HepG2 (cell line): ENCODE data around the gene TSHZ2.

ENCODE experiments used
- POLR2A ChIP-seq, 2 experiments: IDR thresholded peaks; 2 replicates each; pipeline ENCODE4 v1.6.1; 2011; ENCODE audit warnings: low read depth in 2 of 2, low read length in 2 of 2, mild to moderate bottlenecking in 1 of 2, moderate library complexity in 1 of 2; ENCODE audit not compliant: insufficient read depth in 1 of 2
- RXRA ChIP-seq: sonication (generic); formaldehyde crosslinking; IDR thresholded peaks from 2 replicates; pipeline ENCODE4 v1.5.1; 2020; ENCODE audit warnings: missing genetic modification reagents
- ZNF17 ChIP-seq: sonication (generic); formaldehyde crosslinking; IDR thresholded peaks from 2 replicates; pipeline ENCODE4 v1.5.0; 2020; ENCODE audit warnings: mild to moderate bottlenecking, missing genetic modification reagents
- ZNF224 ChIP-seq: sonication (generic); formaldehyde crosslinking; IDR thresholded peaks from 2 replicates; pipeline ENCODE4 v1.5.0; 2020; ENCODE audit warnings: mild to moderate bottlenecking, missing genetic modification reagents
- ZNF746 ChIP-seq: sonication (generic); formaldehyde crosslinking; IDR thresholded peaks from 2 replicates; pipeline ENCODE4 v1.8.0; 2022; ENCODE audit warnings: mild to moderate bottlenecking, missing genetic modification reagents
- ZSCAN29 ChIP-seq: sonication (generic); formaldehyde crosslinking; conservative IDR thresholded peaks from 2 replicates; pipeline ENCODE4 v1.4.0; 2020; ENCODE audit warnings: mild to moderate bottlenecking, missing genetic modification reagents
- TF ChIP-seq, protein P1 (sequence below): sonication (generic); formaldehyde crosslinking; IDR thresholded peaks from 2 replicates; pipeline ENCODE4 v1.5.0; 2020; ENCODE audit warnings: mild to moderate bottlenecking, missing genetic modification reagents, moderate library complexity
- TF ChIP-seq, protein P2 (sequence below): IDR thresholded peaks from 2 replicates; pipeline ENCODE4 v1.6.1; 2016; ENCODE audit warnings: mild to moderate bottlenecking
- TF ChIP-seq, protein P3 (sequence below): IDR thresholded peaks from 2 replicates; pipeline ENCODE4 v1.6.1; 2016; ENCODE audit warnings: missing biosample characterization, missing genetic modification reagents, low read depth

DNA sequence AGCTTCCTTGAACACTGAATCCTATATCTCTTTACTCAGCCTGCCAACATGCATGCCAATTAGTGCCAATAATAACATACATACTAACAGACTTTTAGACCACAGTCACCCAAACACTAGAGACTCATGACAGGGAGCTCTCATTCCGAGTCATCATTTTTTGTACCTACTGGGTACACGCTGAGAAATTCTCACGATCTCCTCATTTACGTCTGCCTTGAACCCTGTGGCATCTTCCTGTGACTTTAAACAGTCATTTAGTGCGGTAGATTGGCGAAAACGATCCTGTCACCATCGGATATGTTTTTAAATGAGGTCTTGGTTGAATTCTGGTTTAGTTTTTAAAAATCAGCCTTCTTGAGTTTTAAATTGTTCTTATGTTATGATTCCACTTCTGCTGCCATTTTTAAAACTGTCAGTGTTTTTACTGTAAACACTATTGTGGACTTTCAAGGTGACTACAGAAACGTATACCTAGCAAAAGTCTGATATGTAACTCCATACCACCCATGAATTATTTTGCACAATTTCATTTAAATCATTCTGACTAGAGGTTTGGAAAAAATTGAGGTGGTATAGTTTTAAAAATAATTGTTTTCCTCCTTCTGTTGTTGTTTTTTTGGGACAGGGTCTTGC is 275.4 kb downstream of the TSHZ2 start:
- TF ChIP-seq RXRA (CRISPR knock-in tag) (no peak), ZNF17 (CRISPR knock-in tag) (no peak), ZNF224 (CRISPR knock-in tag) (no peak), ZSCAN29 (CRISPR knock-in tag) (no peak), ZNF746 (CRISPR knock-in tag) (no peak), POLR2A (IDR thresholded peaks at IDR 0.05; ENCODE audit: insufficient read depth in 1 of 2, low read depth in 2 of 2, low read length in 2 of 2) (no peak)
- TF ChIP-seq, protein P1, sequence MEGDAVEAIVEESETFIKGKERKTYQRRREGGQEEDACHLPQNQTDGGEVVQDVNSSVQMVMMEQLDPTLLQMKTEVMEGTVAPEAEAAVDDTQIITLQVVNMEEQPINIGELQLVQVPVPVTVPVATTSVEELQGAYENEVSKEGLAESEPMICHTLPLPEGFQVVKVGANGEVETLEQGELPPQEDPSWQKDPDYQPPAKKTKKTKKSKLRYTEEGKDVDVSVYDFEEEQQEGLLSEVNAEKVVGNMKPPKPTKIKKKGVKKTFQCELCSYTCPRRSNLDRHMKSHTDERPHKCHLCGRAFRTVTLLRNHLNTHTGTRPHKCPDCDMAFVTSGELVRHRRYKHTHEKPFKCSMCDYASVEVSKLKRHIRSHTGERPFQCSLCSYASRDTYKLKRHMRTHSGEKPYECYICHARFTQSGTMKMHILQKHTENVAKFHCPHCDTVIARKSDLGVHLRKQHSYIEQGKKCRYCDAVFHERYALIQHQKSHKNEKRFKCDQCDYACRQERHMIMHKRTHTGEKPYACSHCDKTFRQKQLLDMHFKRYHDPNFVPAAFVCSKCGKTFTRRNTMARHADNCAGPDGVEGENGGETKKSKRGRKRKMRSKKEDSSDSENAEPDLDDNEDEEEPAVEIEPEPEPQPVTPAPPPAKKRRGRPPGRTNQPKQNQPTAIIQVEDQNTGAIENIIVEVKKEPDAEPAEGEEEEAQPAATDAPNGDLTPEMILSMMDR (CRISPR knock-in tag): no peak
- TF ChIP-seq, protein P2, sequence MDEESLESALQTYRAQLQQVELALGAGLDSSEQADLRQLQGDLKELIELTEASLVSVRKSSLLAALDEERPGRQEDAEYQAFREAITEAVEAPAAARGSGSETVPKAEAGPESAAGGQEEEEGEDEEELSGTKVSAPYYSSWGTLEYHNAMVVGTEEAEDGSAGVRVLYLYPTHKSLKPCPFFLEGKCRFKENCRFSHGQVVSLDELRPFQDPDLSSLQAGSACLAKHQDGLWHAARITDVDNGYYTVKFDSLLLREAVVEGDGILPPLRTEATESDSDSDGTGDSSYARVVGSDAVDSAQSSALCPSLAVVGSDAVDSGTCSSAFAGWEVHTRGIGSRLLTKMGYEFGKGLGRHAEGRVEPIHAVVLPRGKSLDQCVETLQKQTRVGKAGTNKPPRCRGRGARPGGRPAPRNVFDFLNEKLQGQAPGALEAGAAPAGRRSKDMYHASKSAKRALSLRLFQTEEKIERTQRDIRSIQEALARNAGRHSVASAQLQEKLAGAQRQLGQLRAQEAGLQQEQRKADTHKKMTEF: no peak
- TF ChIP-seq, protein P3, sequence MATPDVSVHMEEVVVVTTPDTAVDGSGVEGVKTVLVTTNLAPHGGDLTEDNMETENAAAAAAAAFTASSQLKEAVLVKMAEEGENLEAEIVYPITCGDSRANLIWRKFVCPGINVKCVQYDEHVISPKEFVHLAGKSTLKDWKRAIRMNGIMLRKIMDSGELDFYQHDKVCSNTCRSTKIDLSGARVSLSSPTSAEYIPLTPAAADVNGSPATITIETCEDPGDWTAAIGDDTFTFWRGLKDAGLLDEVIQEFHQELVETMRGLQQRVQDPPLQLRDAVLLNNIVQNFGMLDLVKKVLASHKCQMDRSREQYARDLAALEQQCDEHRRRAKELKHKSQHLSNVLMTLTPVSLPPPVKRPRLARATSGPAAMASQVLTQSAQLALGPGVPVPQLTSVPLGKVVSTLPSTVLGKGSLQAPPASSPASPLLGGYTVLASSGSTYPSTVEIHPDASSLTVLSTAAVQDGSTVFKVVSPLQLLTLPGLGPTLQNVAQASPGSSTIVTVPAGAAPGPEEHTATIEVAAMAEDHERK (CRISPR knock-in tag): no peak
